WTC11 (cell line): ENCODE measurements around the gene A1CF.

ENCODE experiments used
- IRF2 ChIP-seq: sonication (generic); formaldehyde crosslinking; IDR thresholded peaks from 2 replicates; pipeline ENCODE4 v1.8.0; 2022; ENCODE audit warnings: low read depth, missing genetic modification reagents, borderline replicate concordance
- JAZF1 ChIP-seq: fragments of 250-450 bp; sonication (Bioruptor Pico); IDR thresholded peaks from 2 replicates; pipeline ENCODE4 v1.9.0; 2021; ENCODE audit warnings: moderate library complexity, mild to moderate bottlenecking, inconsistent platforms
- NFE2L1 ChIP-seq: sonication (generic); formaldehyde crosslinking; IDR thresholded peaks from 2 replicates; pipeline ENCODE4 v1.8.1; 2023; ENCODE audit warnings: missing genetic modification reagents
- NR1H2 ChIP-seq: sonication (generic); formaldehyde crosslinking; IDR thresholded peaks from 2 replicates; pipeline ENCODE4 v1.9.0; 2021; ENCODE audit warnings: mild to moderate bottlenecking, moderate library complexity, missing genetic modification reagents
- TCF7 ChIP-seq: sonication (generic); formaldehyde crosslinking; IDR thresholded peaks from 2 replicates; pipeline ENCODE4 v1.8.0; 2022; ENCODE audit warnings: mild to moderate bottlenecking, low read depth, missing genetic modification reagents, moderate library complexity
- ZNF317 ChIP-seq: sonication (generic); formaldehyde crosslinking; IDR thresholded peaks from 2 replicates; pipeline ENCODE4 v1.8.1; 2023; ENCODE audit warnings: low read depth, mild to moderate bottlenecking, moderate library complexity, missing genetic modification reagents, borderline replicate concordance
- TF ChIP-seq, protein P1 (sequence below): fragments of 200-600 bp; IDR thresholded peaks from 2 replicates; pipeline ENCODE4 v1.8.0; 2022; ENCODE audit warnings: antibody characterized with exemption
- TF ChIP-seq, protein P2 (sequence below): sonication (generic); formaldehyde crosslinking; IDR thresholded peaks from 2 replicates; pipeline ENCODE4 v1.8.1; 2022; ENCODE audit warnings: missing genetic modification reagents, borderline replicate concordance
- TF ChIP-seq, protein P3 (sequence below): sonication (generic); formaldehyde crosslinking; IDR thresholded peaks from 2 replicates; pipeline ENCODE4 v1.8.0; 2022; ENCODE audit warnings: mild to moderate bottlenecking, missing genetic modification reagents
- TF ChIP-seq, protein P4 (sequence below): sonication (generic); formaldehyde crosslinking; IDR thresholded peaks from 2 replicates; pipeline ENCODE4 v1.8.1; 2023; ENCODE audit warnings: mild to moderate bottlenecking, missing genetic modification reagents, moderate library complexity
- TF ChIP-seq, protein P5 (sequence below): sonication (generic); formaldehyde crosslinking; IDR thresholded peaks from 2 replicates; pipeline ENCODE4 v1.8.0; 2022; ENCODE audit warnings: mild to moderate bottlenecking, missing genetic modification reagents
- TF ChIP-seq, protein P6 (sequence below): sonication (generic); formaldehyde crosslinking; conservative IDR thresholded peaks from 2 replicates; pipeline ENCODE4 v1.8.1; 2022; ENCODE audit warnings: mild to moderate bottlenecking, missing genetic modification reagents
- TF ChIP-seq, protein P7 (sequence below): sonication (generic); formaldehyde crosslinking; IDR thresholded peaks from 2 replicates; pipeline ENCODE4 v1.8.1; 2022; ENCODE audit warnings: mild to moderate bottlenecking, missing genetic modification reagents, moderate library complexity, borderline replicate concordance

DNA sequence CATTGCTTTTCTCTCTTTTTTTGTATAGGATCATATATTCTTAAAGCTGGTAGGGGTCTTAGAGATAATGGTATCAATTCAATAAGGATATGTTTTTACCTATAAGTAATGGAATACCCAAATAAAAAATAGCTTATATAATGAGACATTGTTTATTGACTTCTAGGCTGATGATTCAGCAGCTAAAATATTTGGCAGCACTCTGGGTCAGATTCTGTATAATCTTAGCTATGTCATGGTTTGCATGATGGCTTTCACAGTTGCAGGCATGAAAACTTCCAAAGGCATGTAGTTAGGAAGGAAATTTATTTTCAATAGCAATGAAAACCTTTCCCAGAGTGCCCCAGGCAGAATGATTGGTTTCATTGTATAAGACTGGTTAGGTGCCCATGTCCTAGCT lies 32.1 kb upstream of the A1CF start:
- no peak for TF ChIP-seq TCF7 (CRISPR knock-in tag)
- TF ChIP-seq IRF2 (CRISPR knock-in tag), result no peak
- TF ChIP-seq, protein P1, sequence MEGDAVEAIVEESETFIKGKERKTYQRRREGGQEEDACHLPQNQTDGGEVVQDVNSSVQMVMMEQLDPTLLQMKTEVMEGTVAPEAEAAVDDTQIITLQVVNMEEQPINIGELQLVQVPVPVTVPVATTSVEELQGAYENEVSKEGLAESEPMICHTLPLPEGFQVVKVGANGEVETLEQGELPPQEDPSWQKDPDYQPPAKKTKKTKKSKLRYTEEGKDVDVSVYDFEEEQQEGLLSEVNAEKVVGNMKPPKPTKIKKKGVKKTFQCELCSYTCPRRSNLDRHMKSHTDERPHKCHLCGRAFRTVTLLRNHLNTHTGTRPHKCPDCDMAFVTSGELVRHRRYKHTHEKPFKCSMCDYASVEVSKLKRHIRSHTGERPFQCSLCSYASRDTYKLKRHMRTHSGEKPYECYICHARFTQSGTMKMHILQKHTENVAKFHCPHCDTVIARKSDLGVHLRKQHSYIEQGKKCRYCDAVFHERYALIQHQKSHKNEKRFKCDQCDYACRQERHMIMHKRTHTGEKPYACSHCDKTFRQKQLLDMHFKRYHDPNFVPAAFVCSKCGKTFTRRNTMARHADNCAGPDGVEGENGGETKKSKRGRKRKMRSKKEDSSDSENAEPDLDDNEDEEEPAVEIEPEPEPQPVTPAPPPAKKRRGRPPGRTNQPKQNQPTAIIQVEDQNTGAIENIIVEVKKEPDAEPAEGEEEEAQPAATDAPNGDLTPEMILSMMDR, result no peak
- TF ChIP-seq, protein P2, sequence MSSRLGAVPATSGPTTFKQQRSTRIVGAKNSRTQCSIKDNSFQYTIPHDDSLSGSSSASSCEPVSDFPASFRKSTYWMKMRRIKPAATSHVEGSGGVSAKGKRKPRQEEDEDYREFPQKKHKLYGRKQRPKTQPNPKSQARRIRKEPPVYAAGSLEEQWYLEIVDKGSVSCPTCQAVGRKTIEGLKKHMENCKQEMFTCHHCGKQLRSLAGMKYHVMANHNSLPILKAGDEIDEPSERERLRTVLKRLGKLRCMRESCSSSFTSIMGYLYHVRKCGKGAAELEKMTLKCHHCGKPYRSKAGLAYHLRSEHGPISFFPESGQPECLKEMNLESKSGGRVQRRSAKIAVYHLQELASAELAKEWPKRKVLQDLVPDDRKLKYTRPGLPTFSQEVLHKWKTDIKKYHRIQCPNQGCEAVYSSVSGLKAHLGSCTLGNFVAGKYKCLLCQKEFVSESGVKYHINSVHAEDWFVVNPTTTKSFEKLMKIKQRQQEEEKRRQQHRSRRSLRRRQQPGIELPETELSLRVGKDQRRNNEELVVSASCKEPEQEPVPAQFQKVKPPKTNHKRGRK, result no peak
- TF ChIP-seq, protein P3, sequence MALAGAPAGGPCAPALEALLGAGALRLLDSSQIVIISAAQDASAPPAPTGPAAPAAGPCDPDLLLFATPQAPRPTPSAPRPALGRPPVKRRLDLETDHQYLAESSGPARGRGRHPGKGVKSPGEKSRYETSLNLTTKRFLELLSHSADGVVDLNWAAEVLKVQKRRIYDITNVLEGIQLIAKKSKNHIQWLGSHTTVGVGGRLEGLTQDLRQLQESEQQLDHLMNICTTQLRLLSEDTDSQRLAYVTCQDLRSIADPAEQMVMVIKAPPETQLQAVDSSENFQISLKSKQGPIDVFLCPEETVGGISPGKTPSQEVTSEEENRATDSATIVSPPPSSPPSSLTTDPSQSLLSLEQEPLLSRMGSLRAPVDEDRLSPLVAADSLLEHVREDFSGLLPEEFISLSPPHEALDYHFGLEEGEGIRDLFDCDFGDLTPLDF (CRISPR knock-in tag), result no peak
- TF ChIP-seq JAZF1 (CRISPR knock-in tag), result no peak
- no peak for TF ChIP-seq NFE2L1 (CRISPR knock-in tag)
- no peak for TF ChIP-seq ZNF317 (CRISPR knock-in tag)
- TF ChIP-seq, protein P4, sequence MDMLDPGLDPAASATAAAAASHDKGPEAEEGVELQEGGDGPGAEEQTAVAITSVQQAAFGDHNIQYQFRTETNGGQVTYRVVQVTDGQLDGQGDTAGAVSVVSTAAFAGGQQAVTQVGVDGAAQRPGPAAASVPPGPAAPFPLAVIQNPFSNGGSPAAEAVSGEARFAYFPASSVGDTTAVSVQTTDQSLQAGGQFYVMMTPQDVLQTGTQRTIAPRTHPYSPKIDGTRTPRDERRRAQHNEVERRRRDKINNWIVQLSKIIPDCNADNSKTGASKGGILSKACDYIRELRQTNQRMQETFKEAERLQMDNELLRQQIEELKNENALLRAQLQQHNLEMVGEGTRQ (CRISPR knock-in tag), result no peak
- no peak for TF ChIP-seq NR1H2 (CRISPR knock-in tag)
- TF ChIP-seq, protein P5, sequence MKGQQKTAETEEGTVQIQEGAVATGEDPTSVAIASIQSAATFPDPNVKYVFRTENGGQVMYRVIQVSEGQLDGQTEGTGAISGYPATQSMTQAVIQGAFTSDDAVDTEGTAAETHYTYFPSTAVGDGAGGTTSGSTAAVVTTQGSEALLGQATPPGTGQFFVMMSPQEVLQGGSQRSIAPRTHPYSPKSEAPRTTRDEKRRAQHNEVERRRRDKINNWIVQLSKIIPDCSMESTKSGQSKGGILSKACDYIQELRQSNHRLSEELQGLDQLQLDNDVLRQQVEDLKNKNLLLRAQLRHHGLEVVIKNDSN (CRISPR knock-in tag), result no peak
- TF ChIP-seq, protein P6, sequence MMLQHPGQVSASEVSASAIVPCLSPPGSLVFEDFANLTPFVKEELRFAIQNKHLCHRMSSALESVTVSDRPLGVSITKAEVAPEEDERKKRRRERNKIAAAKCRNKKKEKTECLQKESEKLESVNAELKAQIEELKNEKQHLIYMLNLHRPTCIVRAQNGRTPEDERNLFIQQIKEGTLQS (CRISPR knock-in tag), result no peak
- TF ChIP-seq, protein P7, sequence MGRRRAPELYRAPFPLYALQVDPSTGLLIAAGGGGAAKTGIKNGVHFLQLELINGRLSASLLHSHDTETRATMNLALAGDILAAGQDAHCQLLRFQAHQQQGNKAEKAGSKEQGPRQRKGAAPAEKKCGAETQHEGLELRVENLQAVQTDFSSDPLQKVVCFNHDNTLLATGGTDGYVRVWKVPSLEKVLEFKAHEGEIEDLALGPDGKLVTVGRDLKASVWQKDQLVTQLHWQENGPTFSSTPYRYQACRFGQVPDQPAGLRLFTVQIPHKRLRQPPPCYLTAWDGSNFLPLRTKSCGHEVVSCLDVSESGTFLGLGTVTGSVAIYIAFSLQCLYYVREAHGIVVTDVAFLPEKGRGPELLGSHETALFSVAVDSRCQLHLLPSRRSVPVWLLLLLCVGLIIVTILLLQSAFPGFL, result no peak
